Measurements from ENCODE around the gene PRDM5. TPM values are rescaled to one million over a fixed set of nuclear protein-coding genes. Genes with fewer than 3 reads are reported as not detected.

The PRDM5 gene
- total RNA-seq, 1 donor from 2014 or later = 14.8 TPM

GRCh38 chr4:120720354-120720934 is 202.1 kb downstream of the PRDM5 start:
- Histone ChIP-seq H3K4me1 (no peaks in the 10 kb centered on the region), H3K27ac (no peak overlapping the region), H3K4me3 (no peak overlapping the region), H3K9me3 (no peaks in the 10 kb centered on the region), H3K36me3 (no peaks in the 10 kb centered on the region), H3K27me3 (ENCODE audit: low read depth) (no peaks in the 10 kb centered on the region)
- ATAC-seq (no peak), DNase-seq (no peak)
- TF ChIP-seq CTCF (IDR thresholded peaks at IDR 0.05) = no peak
- intact Hi-C loops (cut with DNase I) = no loop called here

- Histone ChIP-seq H3K9me3 (no peaks in the 10 kb centered on the region), H3K27me3 (ENCODE audit: low read depth) (no peaks in the 10 kb centered on the region), H3K4me1 (no peaks in the 10 kb centered on the region), H3K36me3 (no peaks in the 10 kb centered on the region), H3K27ac (no peak overlapping the region), H3K4me3 (no peak overlapping the region)
- intact Hi-C loops (cut with DNase I) = no loop called here
- TF ChIP-seq CTCF (IDR thresholded peaks at IDR 0.05) = peak; percentile 64
- no peak for DNase-seq
- ATAC-seq = peak; percentile 74 to 77
These were observed 203.5 kb downstream of the PRDM5 start for GRCh38 chr4:120718979-120719566.

GRCh38 chr4:120716346-120716745 is 206.2 kb downstream of the PRDM5 start:
- H3K27me3 ChIP-seq (ENCODE audit: low read depth) = no peaks in the 10 kb centered on the region
- TF ChIP-seq CTCF (IDR thresholded peaks at IDR 0.05) = no peak
- H3K4me1 ChIP-seq = no peaks in the 10 kb centered on the region
- DNase-seq (no peak), ATAC-seq (no peak)
- intact Hi-C loops (cut with DNase I) = no loop called here
- H3K4me3 ChIP-seq = no peak overlapping the region
- no peak overlapping the region for H3K27ac ChIP-seq
- no peaks in the 10 kb centered on the region for H3K36me3 ChIP-seq
- no peaks in the 10 kb centered on the region for H3K9me3 ChIP-seq

- no peak for ATAC-seq
- H3K27me3 ChIP-seq (ENCODE audit: low read depth) = no peaks in the 10 kb centered on the region
- no peak for TF ChIP-seq CTCF (IDR thresholded peaks at IDR 0.05)
- intact Hi-C loops (cut with DNase I) = no loop called here
- H3K4me3 ChIP-seq = no peak overlapping the region
- DNase-seq = no peak
- no peak overlapping the region for H3K27ac ChIP-seq
- no peaks in the 10 kb centered on the region for H3K36me3 ChIP-seq
- H3K9me3 ChIP-seq = no peaks in the 10 kb centered on the region
- no peaks in the 10 kb centered on the region for H3K4me1 ChIP-seq
These were observed 208.0 kb downstream of the PRDM5 start for GRCh38 chr4:120714417-120715010.

- H3K9me3 ChIP-seq = no peaks in the 10 kb centered on the region
- H3K4me3 ChIP-seq = no peak overlapping the region
- intact Hi-C loops (cut with DNase I) = no loop called here
- DNase-seq = no peak
- no peaks in the 10 kb centered on the region for H3K36me3 ChIP-seq
- H3K4me1 ChIP-seq = no peaks in the 10 kb centered on the region
- no peak for TF ChIP-seq CTCF (IDR thresholded peaks at IDR 0.05)
- peak in 1 of 2 donors; percentile 21 for ATAC-seq
- no peaks in the 10 kb centered on the region for H3K27me3 ChIP-seq (ENCODE audit: low read depth)
- no peak overlapping the region for H3K27ac ChIP-seq
These were observed 212.5 kb downstream of the PRDM5 start for GRCh38 chr4:120709991-120710390.

All from lower lobe of right lung (tissue), 2 donors.